HK-2 (cell line): ENCODE results near the gene SAMD4B.
"Not testable (repeated sequence)": the region's sequence is repeated elsewhere in the genome, so short reads cannot be mapped to it uniquely, and the experiment has no call there.

Experiments used
- DNase-seq: peaks from one replicate; pipeline ENCODE4 v3.0.0-alpha.2; 2018; ENCODE audit not compliant: unreplicated experiment

The SAMD4B gene

DNA sequence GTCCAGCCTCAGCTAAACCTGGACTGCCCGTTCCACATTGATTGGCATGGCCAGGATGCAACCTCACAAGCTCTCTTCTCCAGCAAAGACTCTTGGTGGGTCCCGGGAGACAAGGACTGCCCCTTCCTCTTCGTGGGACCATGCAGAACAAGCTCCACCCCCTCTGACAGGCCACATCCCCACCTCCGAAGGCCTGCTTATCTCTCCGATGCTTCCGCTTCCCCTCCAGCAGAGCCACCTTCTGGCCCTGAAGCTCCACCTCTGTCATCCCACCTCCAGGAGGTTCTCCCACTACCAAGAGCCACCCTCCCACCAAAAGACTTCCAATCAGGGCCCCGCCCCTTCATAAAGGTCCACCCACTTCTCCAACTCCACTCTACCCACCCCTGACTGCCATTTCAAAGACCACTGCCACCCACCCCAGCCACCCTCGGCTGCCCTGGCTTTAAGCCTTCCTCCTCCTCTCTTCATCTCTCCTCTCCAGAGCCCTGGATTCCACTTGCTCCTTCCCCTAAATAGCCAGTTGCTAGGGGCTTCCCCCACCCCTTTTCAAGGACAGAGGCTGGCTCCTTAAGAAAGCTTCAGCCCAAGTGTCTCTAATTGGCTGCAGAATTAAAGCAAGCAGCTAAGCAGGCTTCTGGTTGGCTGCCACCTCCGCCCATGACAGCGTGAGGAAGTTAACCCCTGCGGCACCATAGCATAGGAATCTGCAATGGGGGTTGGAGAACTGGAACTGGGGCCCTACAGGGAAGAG is 31.5 kb upstream of the SAMD4B start:
- DNase-seq = no peak

- no peak for DNase-seq
These were observed 28.0 kb upstream of the SAMD4B start for GRCh38 chr19:39314016-39314728.

DNA sequence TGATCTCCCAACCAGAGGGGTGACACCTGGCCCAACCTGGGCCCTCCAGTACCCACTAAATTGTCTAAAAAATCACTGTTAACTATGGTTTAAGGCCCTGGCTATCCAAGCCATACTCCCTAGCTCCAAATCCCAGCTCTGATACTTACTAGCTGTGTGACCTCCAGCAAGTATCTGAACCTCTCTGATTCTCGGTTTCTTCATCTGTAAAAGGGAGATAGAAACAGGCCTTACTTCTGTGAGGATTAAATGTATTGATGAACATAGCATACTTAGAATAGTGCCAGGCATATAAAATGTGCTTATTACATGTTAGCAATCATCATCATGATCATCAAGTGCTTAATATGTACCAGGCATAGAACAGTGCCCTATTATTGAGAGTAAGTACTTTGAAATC is 26.3 kb upstream of the SAMD4B start:
- DNase-seq = no peak

GRCh38 chr19:39316627-39317321 is 25.4 kb upstream of the SAMD4B start:
- DNase-seq = no peak

- no peak for DNase-seq
These were observed 24.7 kb upstream of the SAMD4B start for GRCh38 chr19:39317476-39317875.

- DNase-seq = no peak
These were observed 24.1 kb upstream of the SAMD4B start for GRCh38 chr19:39318071-39318470.

DNA sequence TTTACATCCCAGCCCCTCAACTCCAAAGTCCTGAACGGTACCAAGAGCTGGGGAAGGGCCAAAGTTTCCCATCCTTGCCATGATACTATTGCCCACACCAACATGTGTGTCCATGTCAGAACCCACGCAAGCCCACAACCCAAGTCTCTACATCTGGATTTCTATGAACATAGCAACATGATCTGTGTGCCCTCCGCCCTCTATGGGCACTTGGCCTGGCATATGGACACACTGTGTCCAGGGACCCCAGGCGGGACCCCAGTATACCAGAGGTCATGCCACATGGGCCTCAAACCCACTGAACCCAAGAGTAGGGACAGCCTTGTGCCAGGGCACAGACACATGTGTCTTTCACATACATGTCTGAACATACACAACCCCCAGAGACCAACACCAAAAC is 23.5 kb upstream of the SAMD4B start:
- DNase-seq = no peak

- DNase-seq = no peak
These were observed 22.9 kb upstream of the SAMD4B start for GRCh38 chr19:39319098-39319891.

GRCh38 chr19:39319892-39320248 is 22.4 kb upstream of the SAMD4B start:
- DNase-seq = no peak

GRCh38 chr19:39321117-39321831 is 20.9 kb upstream of the SAMD4B start:
- no peak for DNase-seq

GRCh38 chr19:39321832-39322176 is 20.4 kb upstream of the SAMD4B start:
- no peak for DNase-seq

DNA sequence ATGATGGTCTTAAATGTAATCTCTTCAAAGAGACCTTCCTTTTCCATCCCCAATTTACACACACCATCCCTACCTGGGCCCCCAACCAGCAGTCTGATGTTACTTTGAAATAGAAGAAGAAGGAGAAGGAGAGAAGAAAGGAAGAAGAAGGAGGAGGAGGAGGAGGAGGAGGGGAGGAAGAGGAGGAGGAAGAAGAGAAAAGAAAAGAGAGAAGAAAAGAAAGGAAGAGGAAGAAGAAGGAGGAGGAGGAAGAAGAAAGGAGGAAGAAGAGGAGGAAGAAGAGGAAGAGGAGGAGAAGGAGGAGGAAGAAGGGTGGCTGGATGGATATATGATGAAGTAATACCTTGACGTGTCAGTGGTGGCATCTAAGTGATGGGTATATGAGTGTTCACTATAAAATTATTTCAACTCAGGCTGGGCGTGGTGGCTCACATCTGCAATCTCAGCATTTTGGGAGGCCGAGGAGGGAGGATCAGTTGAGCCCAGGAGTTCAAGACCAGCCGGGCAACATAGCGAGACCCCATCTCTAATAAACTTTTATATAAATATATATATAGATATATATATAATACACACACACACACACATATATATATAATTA is 17.9 kb upstream of the SAMD4B start:
- DNase-seq = no peak

DNA sequence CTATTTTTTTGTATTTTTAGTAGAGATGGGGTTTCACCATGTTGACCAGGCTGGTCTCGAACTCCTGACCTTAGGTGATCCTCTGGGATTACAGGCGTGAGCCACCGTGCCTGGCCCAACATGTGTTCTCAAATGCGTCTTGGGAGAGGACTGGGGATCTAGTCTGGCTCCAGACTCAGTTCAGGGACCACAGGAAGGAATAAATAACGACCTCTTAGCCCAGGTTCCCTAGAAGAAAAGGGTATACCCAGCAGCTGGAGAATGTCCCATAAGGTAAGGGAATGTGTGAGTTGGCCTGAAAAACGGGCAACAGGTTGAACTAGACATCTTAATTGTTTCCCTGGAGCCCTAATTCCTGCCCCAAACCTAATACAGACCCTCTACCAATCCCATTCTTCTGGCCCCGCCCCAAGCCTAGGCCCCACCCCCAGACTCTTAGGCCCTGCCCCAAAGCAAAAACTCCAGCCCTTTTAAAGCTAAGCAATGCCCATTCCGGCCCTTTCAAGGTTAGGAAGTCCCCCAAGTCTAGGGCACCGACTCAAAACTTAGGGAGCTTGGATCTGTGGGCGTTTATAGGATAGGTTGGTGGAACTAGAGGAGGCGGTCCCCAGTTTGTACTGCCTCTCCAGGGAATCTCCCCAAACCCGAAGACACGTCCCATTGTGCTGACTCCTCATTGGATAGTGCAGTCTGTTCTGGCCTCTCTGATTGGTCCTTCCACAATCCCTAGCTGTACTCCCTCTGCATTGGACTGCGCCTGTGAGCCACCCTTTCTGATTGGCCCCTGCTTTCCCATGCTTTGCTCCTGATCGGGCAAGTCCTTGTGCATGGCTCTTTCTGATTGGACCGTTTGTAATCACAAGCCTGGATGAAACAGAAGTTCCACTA is 16.2 kb upstream of the SAMD4B start:
- no peak for DNase-seq

DNA sequence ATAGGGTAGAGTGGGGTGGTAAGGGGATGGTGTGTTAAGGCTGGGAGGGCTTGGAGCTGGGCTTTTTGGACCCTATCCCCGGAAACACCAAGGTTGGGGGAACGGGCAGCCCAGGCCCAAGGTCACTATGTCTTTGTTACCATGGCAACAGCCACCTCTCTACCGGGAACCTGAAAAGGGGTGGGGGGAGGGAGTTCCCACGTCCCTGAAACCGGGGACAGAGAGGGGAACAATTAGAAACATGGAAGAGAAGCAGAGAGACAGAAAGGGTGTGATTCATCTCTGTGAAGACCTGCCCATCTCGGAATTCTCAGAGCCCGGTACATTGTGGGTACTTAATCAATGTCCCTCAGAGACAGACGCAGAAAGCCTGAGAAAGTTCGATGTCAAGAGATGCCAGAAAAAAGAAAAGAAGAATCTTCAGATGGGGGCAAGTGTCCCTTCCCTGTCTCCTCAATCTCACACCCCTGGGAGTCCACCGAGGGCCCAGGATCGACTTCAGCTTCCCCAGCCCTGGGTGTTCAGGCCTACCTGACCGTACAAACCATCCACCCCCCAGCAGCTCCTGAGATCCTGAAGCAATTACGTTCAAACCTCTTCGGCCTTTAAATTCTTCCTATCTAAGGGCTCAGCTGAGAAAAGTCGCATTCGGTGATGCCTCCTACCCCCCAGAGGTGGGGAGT is 14.7 kb upstream of the SAMD4B start:
- DNase-seq = no peak

GRCh38 chr19:39328046-39328705 is 14.0 kb upstream of the SAMD4B start:
- DNase-seq = peak; percentile 87

GRCh38 chr19:39329948-39330347 is 12.3 kb upstream of the SAMD4B start:
- no peak for DNase-seq

- no peak for DNase-seq
These were observed 9.9 kb upstream of the SAMD4B start for GRCh38 chr19:39332293-39332692.

DNA sequence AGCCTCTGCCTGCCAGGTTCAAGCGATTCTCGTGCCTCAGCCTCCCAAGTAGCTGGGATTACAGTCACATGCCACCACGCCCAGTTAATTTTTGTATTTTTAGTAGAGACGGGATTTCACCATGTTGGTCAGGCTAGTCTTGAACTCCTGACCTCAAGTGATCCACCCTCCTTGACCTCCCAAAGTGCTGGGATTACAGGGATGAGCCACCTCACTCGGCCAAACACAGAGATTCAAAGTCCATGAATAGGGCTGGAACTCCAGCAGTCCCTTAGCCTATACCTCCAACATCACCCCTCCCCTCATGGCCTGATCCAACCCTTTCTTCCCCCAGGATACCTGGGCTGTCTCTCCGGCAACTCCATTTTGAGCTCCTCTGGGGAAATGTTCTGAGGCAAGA is 9.5 kb upstream of the SAMD4B start:
- not testable (repeated sequence) for DNase-seq

DNA sequence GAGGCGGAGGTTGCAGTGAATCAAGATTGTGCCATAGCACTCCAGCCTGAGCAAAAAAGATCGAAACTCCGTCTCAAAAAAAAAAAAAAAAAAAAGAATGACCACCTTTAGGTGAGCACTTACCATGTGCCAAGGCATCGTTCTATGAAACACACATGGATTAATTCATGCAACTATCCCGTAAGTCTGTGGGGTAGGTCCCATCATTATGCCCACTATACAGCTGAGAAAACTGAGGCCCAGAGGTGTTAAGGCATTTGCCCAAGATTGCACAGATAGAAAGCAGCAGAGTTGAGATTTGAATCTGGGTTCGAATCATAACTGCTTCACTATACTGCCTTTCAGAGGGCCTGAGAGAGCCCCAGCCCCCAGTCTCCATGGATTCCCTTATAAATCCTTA is 8.7 kb upstream of the SAMD4B start:
- no peak for DNase-seq
